ENCODE results near the gene EN2.

EN2 gene

DNA sequence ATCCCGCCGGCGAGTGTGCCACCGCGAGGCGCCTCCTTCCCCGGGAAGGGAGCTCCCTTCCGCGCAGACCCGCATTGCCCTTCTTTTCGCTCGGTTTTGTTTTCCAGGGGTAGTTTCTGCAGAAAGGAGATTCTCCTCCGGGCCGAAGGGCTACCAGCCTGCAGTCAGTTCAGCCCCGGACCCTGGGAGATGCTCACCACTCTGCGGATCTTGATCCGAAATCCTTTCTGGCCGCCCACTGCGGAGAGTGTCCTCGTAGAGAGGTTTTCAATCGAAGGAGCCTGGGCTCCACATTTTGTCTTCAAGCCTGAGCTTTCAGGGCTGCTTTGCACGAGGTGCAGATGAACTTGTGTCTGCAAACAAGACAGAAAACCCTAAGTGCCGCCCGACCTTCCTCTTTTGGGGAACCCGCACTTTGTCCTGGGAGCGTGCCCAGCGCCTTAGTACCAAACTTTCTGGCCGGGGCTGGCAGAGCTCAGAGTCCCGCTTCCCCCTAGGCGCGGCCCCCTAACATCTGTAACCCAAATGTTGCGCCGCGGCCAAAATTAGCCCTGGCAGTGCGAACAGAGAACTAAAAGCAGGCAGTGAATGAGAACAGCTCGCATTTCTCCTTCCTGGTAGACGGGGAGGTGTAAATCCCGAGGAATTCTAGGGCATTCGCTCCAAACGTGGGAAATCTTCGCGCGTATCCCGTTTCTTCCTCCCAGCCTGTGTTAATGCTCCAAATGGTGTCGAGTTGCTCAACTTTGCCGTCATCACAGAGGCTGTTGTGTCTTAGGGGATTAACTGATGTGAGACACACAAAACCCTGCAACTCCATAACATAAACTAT is 6.7 kb upstream of the EN2 start:
- no peak for DNase-seq (ENCODE audit: low read depth)

DNA sequence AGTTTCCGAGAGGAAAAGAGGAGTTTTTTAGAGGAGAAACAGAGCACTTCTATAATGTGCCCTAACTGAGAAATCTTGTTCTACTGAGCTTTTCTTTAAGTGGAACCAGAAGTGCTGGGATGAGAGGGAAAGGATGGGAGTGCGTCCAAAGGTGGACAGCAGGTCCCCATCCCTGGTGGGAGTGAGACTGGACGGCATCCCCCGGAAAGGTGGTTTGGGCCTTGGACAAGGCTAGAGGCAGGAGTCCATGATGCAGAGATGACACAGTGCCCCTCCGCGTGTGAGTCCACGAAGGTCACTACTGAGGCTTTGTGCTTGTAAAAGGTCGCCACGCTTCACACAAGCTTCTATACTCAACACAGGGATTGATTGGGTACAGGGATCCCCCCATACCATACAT is 6.1 kb upstream of the EN2 start:
- no peak for DNase-seq (ENCODE audit: low read depth)

DNA sequence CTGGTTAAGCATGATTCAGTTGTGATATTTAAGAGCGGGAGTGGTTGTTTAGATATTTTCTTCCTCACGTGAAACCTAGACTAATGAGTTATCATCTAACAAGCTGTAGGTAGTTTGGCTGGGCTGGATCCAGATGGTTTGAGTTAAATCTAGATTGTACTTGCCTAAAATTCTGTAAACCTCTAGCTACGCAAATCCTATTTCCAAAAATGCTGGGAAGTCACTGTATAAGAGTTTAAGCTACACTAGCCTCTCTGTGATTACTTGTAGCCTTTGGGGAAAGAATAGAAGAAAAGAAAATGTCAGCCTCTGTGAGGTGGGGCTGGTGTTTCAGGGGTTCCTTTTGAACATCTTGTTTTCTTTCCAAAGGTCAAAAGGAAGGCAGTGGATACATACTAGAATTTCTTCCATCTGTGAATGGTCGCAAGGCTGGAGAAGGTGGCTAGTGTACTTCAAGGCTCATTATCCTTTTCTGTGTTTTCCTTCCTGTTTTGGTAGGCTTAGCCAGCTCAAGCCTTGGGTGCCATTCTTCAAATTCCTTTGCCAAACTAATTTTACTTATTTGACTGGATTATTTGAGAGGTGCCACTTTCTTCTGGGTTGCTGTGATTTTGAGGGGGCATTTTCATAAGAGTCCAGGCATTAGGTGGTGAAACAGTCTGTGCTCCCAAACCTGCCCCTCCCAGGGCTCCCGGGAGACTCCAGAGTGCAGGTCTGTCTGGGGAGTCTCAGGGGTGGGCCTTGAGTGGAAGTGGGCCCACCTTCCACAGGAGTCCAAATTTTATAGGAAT is 5.2 kb upstream of the EN2 start:
- DNase-seq (ENCODE audit: low read depth), result no peak

DNA sequence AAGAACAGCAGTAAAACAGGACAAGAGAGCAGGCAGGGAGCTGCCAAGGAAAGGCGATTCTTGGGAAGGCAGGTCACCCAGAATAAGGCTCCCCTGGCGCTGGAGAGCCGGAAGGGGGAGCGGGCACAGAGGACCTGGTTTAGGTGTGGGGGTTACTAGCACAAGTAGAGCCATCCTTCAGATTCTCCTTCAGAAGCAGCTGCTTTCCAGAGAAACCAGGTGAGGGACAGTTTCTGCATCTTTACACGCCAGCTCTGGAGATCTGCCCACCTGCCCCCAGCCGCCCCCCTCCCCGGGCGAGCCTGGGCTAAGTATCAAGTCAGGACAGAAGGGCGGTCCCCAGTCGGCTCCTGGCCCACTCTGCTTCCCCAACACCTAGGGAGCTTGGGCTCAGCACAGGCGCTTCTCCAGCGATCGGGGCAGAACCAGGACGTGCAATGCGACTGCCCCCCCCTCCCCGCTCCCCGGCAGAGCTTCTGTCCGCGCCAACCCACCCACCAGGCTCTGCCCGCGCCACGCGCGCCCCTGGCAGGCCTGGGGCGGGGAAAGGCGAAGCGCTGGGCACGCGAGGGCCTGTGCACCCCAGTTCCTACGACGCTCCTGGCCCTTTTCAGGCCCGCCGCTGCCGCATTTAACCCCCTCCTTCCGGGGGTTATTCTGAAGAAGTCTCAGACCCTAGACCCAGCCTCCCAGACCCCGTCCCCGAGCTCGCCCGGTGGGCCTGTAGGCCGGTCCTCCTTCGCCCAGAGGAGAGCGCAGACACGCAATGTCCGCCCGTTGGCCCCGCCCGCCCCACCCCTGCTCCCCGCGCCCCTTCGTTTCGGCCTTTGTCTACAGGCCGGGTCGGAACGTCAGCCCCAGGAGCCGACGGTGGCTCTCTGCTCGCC is 4.4 kb upstream of the EN2 start:
- DNase-seq (ENCODE audit: low read depth), result no peak

DNA sequence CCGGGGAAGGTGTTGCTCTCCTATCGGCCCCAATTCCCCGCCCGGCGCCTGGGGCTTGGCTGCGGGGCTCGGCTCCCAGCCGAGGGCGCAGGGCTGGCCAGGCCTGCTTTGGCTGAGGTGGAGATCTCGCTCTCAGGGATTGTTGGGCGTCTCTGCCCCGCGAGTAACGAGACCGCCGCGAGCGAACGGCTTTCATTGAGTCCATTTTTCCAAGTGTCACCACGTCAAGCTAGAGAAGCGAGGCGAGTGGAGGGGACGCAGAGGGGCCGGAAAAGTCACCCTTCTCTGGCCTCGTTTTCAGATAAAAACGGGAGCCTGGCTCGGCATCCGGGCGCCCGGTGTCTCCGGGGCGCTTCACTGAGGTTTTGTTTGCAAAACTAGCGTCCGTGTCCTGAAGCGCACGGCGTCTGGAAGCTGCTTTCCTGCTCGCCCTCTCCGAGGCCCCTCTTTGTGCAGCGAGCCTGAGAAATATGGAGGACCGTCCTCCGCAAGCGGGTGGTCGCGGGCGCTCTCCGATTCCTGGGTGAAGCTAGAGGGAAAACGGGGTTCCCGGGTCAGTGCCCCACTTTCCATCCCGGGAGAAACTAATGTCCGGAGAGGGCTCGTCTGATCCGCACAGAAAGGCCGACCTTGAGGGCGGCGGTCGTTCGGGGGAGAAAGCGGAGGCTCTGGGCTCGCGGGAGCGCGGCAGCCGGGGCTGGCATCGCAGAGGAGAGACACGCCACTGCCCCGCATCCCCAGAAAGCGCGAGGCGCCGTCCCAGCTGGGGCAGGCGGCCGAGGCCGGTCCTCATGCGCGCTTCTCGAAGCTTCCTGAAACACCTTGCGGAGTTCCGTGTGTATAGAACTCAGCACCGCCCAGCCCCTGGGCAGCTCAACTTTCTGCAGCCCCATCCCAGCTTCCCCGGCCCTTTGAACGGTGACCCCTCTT is 3.5 kb upstream of the EN2 start:
- DNase-seq (ENCODE audit: low read depth), result no peak

DNA sequence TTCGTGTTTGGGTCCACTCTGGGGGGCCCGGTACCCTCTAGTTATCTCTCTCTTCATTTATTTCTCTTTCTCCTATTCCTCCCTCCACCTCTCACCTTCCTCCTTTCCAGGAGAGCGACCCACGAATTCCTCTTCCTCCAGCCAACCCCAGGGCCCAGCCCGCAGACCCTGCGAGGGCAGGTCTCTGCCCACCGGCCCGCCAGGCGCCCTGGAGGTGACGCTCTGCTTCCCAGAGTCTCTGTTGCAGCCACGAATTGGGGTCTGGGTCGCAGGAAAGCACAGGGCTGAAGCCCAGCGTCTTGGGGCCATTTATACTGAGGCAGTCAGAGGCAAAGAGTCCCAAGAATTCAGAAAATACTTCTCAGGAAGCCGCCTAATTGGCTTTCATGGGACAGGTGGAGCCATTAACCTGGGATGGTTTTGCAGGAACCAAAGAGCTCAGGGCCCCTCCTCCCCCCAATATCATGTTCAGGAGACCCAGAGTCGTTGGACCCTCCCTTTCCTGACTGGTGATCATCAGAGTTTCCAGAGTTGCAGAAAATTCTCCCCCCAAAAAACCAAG is 2.7 kb upstream of the EN2 start:
- DNase-seq (ENCODE audit: low read depth), result no peak

DNA sequence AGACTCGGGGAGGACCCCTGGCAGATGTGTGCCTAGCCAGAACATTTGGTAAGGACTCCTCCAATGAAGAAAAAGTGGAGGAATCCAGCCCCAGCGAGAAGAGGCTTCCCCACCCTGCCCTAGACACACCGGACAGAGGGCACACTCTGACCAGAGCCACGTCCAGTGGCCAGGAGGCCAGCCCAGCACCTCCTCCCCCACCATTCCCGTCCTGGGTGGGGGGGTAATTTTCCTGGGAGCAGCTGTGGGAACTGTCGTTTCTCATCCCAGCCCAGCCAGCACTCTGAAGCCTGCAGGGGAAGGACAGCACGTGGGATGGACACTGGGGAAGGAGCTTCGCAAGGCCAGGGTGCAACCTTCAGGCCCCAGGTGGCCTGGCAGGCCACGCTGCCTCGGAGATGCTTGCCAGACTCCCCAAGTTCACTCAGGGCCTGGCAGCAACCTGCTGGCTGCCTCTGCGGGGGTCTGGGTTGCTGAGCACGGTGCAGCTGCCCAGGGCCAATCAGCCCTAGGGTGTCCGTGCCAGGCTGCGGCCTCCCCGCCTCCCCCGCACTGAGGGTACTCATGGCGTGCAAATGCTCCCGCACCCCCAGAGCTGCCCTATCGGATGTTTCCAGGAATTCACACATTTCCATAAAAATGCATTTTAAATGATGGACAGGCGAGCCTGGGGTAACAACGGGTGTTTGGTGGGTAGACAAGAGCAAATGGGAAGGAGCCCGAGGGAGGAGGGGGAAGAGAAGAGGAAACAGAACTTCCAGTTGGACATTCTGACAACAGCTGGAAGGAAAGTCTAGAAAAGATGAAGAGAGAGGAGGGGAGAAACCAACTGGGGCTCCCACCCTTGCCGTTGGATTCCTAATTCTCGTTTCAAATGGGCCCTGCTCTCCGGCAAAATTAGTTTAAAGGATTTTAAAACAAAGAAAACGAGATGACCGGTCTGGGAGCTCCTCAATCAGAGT is 1.9 kb upstream of the EN2 start:
- DNase-seq (ENCODE audit: low read depth), result no peak

DNA sequence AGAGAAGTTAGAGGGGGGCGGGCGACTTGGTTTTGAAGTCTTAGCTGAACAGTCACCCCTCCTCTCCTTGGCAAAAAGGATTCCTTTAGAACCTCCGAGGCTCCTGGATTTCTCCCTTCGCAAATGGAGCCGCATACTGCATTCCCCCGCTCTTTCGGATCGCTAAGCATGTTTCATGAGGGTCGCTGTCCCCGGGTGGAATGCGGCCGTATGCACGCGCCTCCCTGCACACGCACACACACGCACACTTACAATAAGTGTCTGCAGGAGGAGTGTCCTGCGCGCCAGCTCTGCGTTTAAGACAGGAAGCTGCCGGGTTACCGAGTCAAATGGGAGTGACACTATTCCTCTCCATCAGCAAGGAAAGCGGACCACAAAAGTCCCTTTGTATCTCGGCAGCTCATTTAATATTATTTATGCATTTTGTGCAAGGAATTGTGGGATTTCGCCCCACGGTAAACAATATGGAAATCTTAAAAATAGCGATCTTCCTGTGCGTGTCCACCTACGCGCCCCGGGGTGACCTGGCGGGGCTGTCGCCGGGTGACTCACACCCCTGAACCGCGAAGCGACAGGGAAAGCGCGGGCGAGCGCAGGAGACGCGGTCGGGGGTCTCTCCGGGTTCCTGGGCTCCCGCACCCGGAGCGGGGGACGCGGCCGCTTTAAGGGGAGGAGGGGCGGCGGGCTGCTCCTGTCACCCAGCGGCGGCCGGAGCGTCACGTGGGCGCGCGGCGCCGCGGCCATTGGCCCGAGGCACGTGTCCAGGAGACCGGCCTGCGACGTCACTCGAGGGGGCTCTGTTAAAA is 988 bp upstream of the EN2 start:
- DNase-seq (ENCODE audit: low read depth), result no peak

DNA sequence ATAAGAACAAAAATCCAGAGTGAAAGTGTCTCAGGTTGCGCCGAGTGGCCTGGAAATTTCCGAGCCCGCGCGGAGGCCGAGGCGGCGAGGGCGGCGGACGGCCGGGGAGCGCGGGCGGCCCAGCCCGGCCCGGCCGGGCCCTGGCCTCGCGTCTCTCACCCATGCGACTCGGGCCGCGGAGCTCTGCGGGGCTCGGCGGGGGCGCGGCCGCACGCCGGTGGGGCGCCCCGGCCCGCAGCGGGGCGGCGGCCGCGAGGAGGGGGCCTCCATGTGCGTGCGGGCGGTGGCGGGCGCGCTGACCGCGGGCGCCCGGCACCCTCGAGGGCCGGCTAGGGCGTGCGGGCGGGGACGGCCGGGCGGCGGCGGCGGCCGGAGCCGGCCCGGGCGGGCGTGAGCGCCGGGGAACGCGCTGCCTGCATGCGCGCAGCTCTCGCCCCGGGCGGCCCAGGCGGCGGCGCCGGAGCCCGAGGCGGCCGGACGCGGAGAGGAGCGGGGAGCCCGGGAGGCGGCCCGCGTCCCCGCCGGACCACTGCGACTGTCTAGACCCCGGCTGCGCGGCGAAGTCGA is 302 bp upstream of the EN2 start:
- DNase-seq (ENCODE audit: low read depth), result no peak

DNA sequence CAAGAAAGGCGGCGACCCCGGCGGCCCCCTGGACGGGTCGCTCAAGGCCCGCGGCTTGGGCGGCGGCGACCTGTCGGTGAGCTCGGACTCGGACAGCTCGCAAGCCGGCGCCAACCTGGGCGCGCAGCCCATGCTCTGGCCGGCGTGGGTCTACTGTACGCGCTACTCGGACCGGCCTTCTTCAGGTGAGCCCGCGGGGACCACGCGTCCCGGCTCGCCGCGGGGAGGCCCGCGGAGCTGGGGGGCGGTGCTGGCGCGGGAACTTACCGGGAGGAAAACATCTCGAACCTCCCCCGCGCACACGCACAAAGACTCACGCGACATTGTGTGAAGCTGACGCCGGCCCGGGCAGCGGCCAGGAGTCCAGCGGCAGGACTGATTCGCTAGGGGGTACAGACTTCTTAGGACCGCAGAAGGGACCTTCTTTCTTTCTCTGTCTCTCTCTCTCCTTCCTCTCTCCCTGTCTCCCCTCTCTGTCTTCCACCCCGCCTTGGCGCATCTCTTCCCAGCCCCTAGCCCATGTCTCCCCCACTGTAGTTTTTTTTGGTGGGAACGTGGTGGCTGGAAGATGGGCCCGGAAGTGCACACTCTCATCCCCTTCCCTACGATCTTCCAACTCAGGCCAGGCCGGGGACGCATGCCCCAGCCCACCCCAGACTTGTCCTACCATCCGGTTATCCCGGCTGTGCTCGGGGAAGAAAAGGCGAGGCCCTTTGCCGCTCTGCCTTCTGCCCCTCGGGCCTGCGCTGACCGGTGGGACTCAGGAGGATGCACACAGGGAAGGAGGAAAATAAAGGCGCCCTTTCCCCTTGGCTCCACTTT is 1.2 kb downstream of the EN2 start:
- no peak for DNase-seq (ENCODE audit: low read depth)

DNA sequence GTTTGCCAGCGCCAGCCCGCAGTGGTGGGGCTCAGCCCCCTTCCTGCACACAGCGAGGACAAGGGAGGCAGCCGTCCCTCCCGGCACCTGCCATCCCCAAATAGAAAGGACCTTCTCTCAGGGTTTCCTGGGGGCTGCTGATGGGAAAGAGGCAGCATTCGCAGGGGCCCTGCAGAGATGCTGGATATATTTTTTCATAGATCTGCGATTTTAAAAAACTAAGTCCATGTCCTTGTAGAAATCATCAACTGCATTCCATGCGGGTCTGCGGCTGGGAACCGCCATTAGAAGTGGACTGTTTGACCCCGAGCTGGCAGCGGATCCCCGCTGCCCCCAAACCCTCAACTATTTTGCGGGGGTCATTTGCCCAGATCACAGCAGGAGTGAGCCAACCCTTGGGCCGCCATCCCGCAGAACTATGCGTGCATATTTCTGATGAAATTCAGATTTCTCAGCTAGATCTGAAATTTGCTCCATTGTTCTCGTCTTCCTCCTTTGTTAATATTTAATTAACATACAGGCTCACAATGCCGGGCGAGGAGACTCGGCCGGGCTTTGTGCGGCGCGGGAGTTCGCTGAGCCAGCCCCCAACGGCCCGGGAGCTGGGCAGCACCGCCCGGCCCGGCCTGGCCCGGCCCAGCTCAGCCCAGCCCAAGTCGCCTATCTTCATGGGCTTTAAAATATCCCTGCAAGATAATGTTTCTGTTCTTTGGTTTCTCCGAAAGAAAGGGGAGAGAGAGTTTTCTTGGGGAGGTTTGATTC is 2.0 kb downstream of the EN2 start:
- no peak for DNase-seq (ENCODE audit: low read depth)

DNA sequence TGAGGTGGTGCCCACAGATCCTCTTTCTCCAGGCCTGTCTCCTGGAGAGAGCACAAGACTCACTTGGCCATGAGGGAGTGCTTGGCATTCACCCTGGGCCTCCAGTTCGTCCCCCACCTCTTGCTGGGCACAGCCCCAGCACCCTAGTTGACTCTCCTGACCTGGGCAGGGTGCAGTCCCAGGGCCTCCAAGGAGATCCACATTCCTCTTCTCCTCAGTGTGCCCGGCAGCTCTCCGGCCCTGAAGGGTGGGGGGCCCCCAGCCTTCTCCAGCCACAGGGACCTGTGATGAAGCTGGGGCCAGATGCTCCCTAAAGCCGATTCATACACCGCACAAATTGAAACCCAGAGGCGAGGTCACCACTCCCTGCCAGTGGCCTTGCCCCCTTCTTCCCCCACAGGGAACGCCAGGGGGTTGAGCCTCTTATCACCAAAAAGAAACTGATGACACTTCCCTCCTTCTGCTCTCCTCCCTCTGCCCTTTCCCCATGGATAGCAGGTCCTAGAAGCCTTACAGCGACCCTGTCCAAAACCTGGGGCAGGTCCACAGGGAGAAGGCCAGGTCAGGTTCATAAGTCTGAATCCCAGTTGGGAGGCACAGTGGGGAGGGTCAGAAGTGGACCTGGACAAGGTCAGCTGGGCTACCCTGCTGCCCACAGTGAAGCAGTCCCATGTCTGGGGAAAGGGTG is 3.1 kb downstream of the EN2 start:
- no peak for DNase-seq (ENCODE audit: low read depth)

DNA sequence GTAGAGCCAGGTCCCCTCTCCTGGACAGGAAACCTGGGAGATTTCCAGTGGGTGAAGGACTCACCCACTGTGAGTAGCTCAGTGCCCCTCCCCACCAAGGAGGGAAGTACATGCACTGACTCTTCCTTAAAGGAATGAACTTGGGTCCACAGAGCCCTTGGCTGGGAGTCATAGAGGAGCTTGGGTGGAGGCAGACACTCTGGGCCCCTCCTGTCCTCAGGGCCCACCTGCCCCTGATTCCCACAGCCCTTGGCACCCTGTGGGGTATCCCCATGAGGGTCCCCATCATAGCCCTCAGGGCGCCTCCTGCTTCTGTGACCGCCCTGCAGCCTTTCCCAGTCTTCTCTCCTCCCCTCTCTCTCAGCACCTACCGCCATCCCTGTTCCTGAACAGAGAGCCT is 3.7 kb downstream of the EN2 start:
- DNase-seq (ENCODE audit: low read depth), result no peak

DNA sequence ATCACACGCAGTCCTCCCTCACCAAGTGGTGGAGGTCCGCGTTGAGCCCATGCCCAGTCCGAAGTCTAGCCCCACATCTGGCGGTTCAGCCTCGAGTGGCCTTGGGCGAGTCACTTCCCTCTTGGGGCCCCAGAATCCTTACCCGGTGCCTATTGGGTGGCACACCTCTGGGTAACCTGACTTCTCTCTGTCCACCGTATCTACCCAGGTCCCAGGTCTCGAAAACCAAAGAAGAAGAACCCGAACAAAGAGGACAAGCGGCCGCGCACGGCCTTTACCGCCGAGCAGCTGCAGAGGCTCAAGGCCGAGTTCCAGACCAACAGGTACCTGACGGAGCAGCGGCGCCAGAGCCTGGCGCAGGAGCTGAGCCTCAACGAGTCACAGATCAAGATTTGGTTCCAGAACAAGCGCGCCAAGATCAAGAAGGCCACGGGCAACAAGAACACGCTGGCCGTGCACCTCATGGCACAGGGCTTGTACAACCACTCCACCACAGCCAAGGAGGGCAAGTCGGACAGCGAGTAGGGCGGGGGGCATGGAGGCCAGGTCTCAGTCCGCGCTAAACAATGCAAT is 4.3 kb downstream of the EN2 start:
- no peak for DNase-seq (ENCODE audit: low read depth)

DNA sequence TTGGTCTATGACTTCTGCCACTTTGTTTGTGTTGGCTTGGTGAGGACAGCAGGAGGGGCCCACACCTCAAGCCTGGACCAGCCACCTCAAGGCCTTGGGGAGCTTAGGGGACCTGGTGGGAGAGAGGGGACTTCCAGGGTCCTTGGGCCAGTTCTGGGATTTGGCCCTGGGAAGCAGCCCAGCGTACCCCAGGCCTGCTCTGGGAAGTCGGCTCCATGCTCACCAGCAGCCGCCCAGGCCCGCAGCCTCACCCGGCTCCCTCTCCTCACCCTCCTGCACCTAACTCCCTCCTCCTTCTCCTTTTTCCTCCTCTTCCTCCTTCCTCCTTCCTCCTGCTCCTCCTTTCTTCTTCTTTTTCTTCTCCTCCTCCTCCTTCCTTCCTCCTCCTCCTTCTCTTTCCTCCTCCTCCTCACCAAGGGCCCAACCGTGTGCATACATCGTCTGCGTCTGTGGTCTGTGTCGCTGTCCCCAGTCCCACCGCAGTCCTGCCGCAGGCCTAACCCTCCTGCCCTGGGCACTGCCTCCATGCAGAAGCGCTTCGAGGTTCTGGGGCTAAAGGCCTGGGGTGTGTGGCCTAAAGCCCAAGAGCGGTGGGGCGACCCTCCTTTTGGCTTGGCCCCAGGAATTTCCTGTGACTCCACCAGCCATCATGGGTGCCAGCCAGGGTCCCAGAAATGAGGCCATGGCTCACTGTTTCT is 5.3 kb downstream of the EN2 start:
- DNase-seq (ENCODE audit: low read depth), result no peak
